Neutrophil (primary cell): ENCODE data around the gene CNTNAP2.

Experiments
- H3K27ac ChIP-seq: fragments of 200-600 bp; sonication (generic); 2 replicates; pipeline ENCODE4 v1.5.1; 2016; ENCODE audit warnings: mild to moderate bottlenecking, moderate library complexity
- H3K27me3 ChIP-seq: fragments of 200-600 bp; sonication (generic); 2 replicates; pipeline ENCODE4 v1.6.0; 2016; ENCODE audit warnings: mild to moderate bottlenecking
- H3K36me3 ChIP-seq: fragments of 200-600 bp; sonication (generic); 2 replicates; pipeline ENCODE4 v1.5.1; 2017
- H3K4me1 ChIP-seq, 2 experiments: fragments of 200-600 bp in 1 of 2; sonication (generic) in 1 of 2; 1 replicate in 1 of 2; 2 replicates in 1 of 2; pipeline versions ENCODE4 v1.5.1 to v1.6.1; 2013 to 2016; ENCODE audit warnings: low read depth in 1 of 2, low read length in 1 of 2, mild to moderate bottlenecking in 1 of 2, moderate library complexity in 1 of 2; ENCODE audit not compliant: control insufficient read depth in 1 of 2, insufficient read depth in 1 of 2
- H3K4me3 ChIP-seq, 2 experiments: fragments of 200-600 bp in 1 of 2; sonication (generic) in 1 of 2; 1 replicate in 1 of 2; 2 replicates in 1 of 2; pipeline ENCODE4 v1.5.1; 2013 to 2016; ENCODE audit warnings: low read depth in 1 of 2, low read length in 1 of 2, mild to moderate bottlenecking in 1 of 2, moderate library complexity in 1 of 2
- H3K9me3 ChIP-seq: fragments of 200-600 bp; sonication (generic); 2 replicates; pipeline ENCODE4 v1.5.1; 2016
- CTCF ChIP-seq: fragments of 200-600 bp; sonication (generic); IDR thresholded peaks from 2 replicates; pipeline ENCODE4 v1.5.1; 2016; ENCODE audit warnings: antibody characterized with exemption

CNTNAP2 gene

GRCh38 chr7:147197006-147197405 lies 1080.4 kb downstream of the CNTNAP2 start:
- Histone ChIP-seq H3K36me3 (no peaks in the 10 kb centered on the region), H3K9me3 (no peaks in the 10 kb centered on the region), H3K4me1 (no peaks in the 10 kb centered on the region), H3K4me3 (no peak overlapping the region), H3K27me3 (no peaks in the 10 kb centered on the region), H3K27ac (no peak overlapping the region)
- TF ChIP-seq CTCF, result no peak

GRCh38 chr7:147199868-147200267 lies 1083.3 kb downstream of the CNTNAP2 start:
- H3K4me1 ChIP-seq, result no peaks in the 10 kb centered on the region
- no peaks in the 10 kb centered on the region for H3K9me3 ChIP-seq
- no peaks in the 10 kb centered on the region for H3K27me3 ChIP-seq
- TF ChIP-seq CTCF, result no peak
- no peak overlapping the region for H3K27ac ChIP-seq
- no peaks in the 10 kb centered on the region for H3K36me3 ChIP-seq
- H3K4me3 ChIP-seq, result no peak overlapping the region

GRCh38 chr7:147207988-147208387 lies 1091.4 kb downstream of the CNTNAP2 start:
- H3K27me3 ChIP-seq, result no peaks in the 10 kb centered on the region
- H3K4me3 ChIP-seq, result no peak overlapping the region
- no peak for TF ChIP-seq CTCF
- H3K27ac ChIP-seq, result no peak overlapping the region
- H3K36me3 ChIP-seq, result no peaks in the 10 kb centered on the region
- H3K4me1 ChIP-seq, result no peaks in the 10 kb centered on the region
- no peaks in the 10 kb centered on the region for H3K9me3 ChIP-seq

- no peak for TF ChIP-seq CTCF
- Histone ChIP-seq H3K27me3 (no peaks in the 10 kb centered on the region), H3K4me1 (no peaks in the 10 kb centered on the region), H3K27ac (no peak overlapping the region), H3K36me3 (no peaks in the 10 kb centered on the region), H3K4me3 (no peak overlapping the region), H3K9me3 (no peaks in the 10 kb centered on the region)
These were observed 1114.7 kb downstream of the CNTNAP2 start for GRCh38 chr7:147231275-147231674.

- Histone ChIP-seq H3K9me3 (no peaks in the 10 kb centered on the region), H3K27me3 (no peaks in the 10 kb centered on the region), H3K36me3 (no peaks in the 10 kb centered on the region), H3K4me1 (no peaks in the 10 kb centered on the region), H3K4me3 (no peak overlapping the region), H3K27ac (no peak overlapping the region)
- no peak for TF ChIP-seq CTCF
These were observed 1119.2 kb downstream of the CNTNAP2 start for GRCh38 chr7:147235645-147236382.
